MCF 10A (cell line): ENCODE data around the gene MGA. TPM values are rescaled to one million over a fixed set of nuclear protein-coding genes. Genes with fewer than 3 reads are reported as not detected.

Experiments used
- BruUV-seq: library from RNA; stranded (reverse); fragments of 400-500 nt; replicated peaks from 2 replicates; lab custom pipeline; 2021; lab: Mats Ljungman, UMichigan
- CTCF ChIA-PET: fragments of 300-600 bp; sonication (Branson Sonifier 250); formaldehyde crosslinking; extraction: SDS; loops from one replicate; lab custom pipeline; 2021; ENCODE audit warnings: antibody characterized with exemption, inconsistent platforms; lab: Yijun Ruan, JAX
- POLR2A ChIA-PET: fragments of 300-600, 350-650 bp; sonication (Branson Sonifier 250); formaldehyde crosslinking; extraction: SDS; loops from one replicate; lab custom pipeline; 2020; ENCODE audit warnings: antibody characterized with exemption, inconsistent platforms; lab: Yijun Ruan, JAX
- DNase-seq: peaks from one replicate; pipeline ENCODE4 v3.0.0-alpha.2; 2018; ENCODE audit not compliant: unreplicated experiment
- H3K27ac Mint-ChIP-seq: one replicate; pipeline ENCODE4 v1.8.0; 2022; ENCODE audit warnings: mild to moderate bottlenecking, low read depth, mixed read lengths; ENCODE audit not compliant: unreplicated experiment
- H3K27me3 Mint-ChIP-seq: one replicate; pipeline ENCODE4 v1.8.0; 2022; ENCODE audit warnings: mixed read lengths; ENCODE audit not compliant: insufficient read depth, unreplicated experiment
- H3K36me3 Mint-ChIP-seq: one replicate; pipeline ENCODE4 v1.8.0; 2022; ENCODE audit warnings: mild to moderate bottlenecking, moderate library complexity, mixed read lengths; ENCODE audit not compliant: insufficient read depth, unreplicated experiment
- H3K4me1 Mint-ChIP-seq: one replicate; pipeline ENCODE4 v1.8.0; 2022; ENCODE audit warnings: mixed read lengths; ENCODE audit not compliant: insufficient read depth, unreplicated experiment
- H3K4me3 Mint-ChIP-seq: one replicate; pipeline ENCODE4 v1.8.0; 2022; ENCODE audit warnings: mild to moderate bottlenecking, moderate library complexity, mixed read lengths; ENCODE audit not compliant: unreplicated experiment
- H3K9me3 Mint-ChIP-seq: one replicate; pipeline ENCODE4 v1.8.0; 2022; ENCODE audit warnings: mixed read lengths; ENCODE audit not compliant: unreplicated experiment
- CTCF ChIP-seq: fragments of 200-600 bp; IDR thresholded peaks from one replicate; pipeline ENCODE4 v1.8.0; 2022; ENCODE audit warnings: antibody characterized with exemption, mild to moderate bottlenecking; ENCODE audit not compliant: unreplicated experiment
- intact Hi-C: fragments of 100-400 bp; cut with micrococcal nuclease; formaldehyde crosslinking; loops from 2 replicates; pipeline ENCODE4 v1.14.1; 2022
- total RNA-seq: library from RNA; stranded (reverse); gene quantifications from 2 replicates; pipeline ENCODE4 v1.2.3, GENCODE V29; 2022

MGA gene
- total RNA-seq, 1 experiment from 2014 or later = 17.5 TPM

GRCh38 chr15:41622901-41623300 is 37.3 kb upstream of the MGA start:
- DNase-seq = no peak
- no peak overlapping the region for H3K4me3 Mint-ChIP-seq
- intact Hi-C loops = no loop called here
- peak overlapping the region; percentile 97 for H3K27ac Mint-ChIP-seq
- H3K9me3 Mint-ChIP-seq = no peaks in the 10 kb centered on the region
- ChIA-PET POLR2A (interaction anchor here (1.6 kb wide), 1 partner anchor 19 kb away, joined by 6 read pairs; no protein-coding TSS in a partner anchor), CTCF (no interaction called here)
- no TSS peak for BruUV-seq
- TF ChIP-seq CTCF = no peak
- no peaks in the 10 kb centered on the region for H3K4me1 Mint-ChIP-seq
- H3K27me3 Mint-ChIP-seq = no peaks in the 10 kb centered on the region
- peaks cover 6% of the 10 kb centered on the region for H3K36me3 Mint-ChIP-seq

DNA sequence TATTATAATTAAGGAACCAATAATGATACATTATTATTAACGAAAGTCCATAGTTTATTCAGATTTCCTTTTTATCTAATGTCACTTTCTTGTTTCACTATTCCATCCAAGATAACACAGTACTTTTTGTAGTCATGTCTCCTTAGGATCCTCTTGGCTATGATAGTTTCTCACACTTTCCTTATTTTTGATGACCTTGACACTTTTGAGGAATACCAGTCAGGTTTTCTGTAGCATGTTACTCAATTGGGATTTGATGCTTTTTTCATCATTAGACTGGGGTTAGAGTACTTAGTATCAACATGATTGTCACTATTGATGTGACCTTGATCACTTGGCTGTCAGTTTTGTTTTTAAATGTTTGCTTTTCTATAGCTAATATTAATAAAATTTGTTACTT is 33.0 kb upstream of the MGA start:
- H3K9me3 Mint-ChIP-seq = no peaks in the 10 kb centered on the region
- POLR2A ChIA-PET = interaction anchor here (0.6 to 1.0 kb wide), 2 partner anchors 23 to 73 kb away, joined by 3 to 4 read pairs; no protein-coding TSS in a partner anchor
- no TSS peak for BruUV-seq
- TF ChIP-seq CTCF = no peak
- DNase-seq = no peak
- no peaks in the 10 kb centered on the region for H3K27me3 Mint-ChIP-seq
- intact Hi-C loops = no loop called here
- CTCF ChIA-PET = interaction anchor here (1.2 to 2.2 kb wide), 2 partner anchors 23 kb away, joined by 7 to 8 read pairs; no protein-coding TSS in a partner anchor
- H3K4me3 Mint-ChIP-seq = no peak overlapping the region
- no peak overlapping the region for H3K27ac Mint-ChIP-seq
- no peaks in the 10 kb centered on the region for H3K4me1 Mint-ChIP-seq
- H3K36me3 Mint-ChIP-seq = peaks cover 5% of the 10 kb centered on the region

GRCh38 chr15:41629463-41629862 is 30.7 kb upstream of the MGA start:
- Mint-ChIP-seq H3K36me3 (no peaks in the 10 kb centered on the region), H3K4me3 (no peak overlapping the region), H3K27me3 (no peaks in the 10 kb centered on the region), H3K27ac (no peak overlapping the region), H3K4me1 (peaks cover under 1% of the 10 kb centered on the region), H3K9me3 (no peaks in the 10 kb centered on the region)
- POLR2A ChIA-PET = no interaction called here
- intact Hi-C loops = no loop called here
- DNase-seq = no peak
- CTCF ChIA-PET = no interaction called here
- no TSS peak for BruUV-seq
- TF ChIP-seq CTCF = no peak

DNA sequence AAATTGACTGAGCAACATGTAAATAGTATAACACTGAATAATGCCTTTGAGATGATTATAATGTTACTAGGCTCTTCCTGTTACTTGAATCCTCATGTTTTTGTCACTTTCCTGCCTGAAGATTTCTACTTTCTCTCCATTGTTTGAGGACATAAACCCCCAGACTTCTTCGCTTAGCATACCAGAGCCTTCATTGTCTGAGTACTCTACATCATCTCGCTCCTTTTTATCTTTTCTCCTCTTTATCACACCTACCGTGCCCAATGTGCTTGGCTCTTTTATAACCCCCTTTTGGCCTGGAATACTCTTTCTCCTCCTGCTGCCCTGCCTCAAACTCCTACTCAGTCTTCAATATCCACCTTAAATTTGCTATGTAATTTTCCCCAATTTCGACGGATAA is 30.3 kb upstream of the MGA start:
- BruUV-seq = no TSS peak
- CTCF ChIA-PET = no interaction called here

More for the DNA sequence above, 30.3 kb upstream of the MGA start:
- H3K36me3 Mint-ChIP-seq = no peaks in the 10 kb centered on the region
- H3K27ac Mint-ChIP-seq = no peak overlapping the region
- H3K4me1 Mint-ChIP-seq = peaks cover 5% of the 10 kb centered on the region
- no peak overlapping the region for H3K4me3 Mint-ChIP-seq
- no peak for DNase-seq
- intact Hi-C loops = no loop called here
- H3K9me3 Mint-ChIP-seq = no peaks in the 10 kb centered on the region
- H3K27me3 Mint-ChIP-seq = no peaks in the 10 kb centered on the region
- no peak for TF ChIP-seq CTCF
- POLR2A ChIA-PET = no interaction called here
